Caco-2 (cell line): ENCODE data around the gene DIO3. TPM values are rescaled to one million over a fixed set of nuclear protein-coding genes. Genes with fewer than 3 reads are reported as not detected.

Source experiments
- BruUV-seq: library from RNA; stranded (reverse); fragments of 400-500 nt; replicated peaks from 2 replicates; lab custom pipeline; 2021; lab: Mats Ljungman, UMichigan
- CTCF ChIA-PET: fragments of 300-600 bp; sonication (Branson Sonifier 250); formaldehyde crosslinking; loops from one replicate; lab custom pipeline; 2022; ENCODE audit warnings: antibody characterized with exemption; lab: Charles Lee
- POLR2A ChIA-PET: fragments of 300-600 bp; sonication (Branson Sonifier 250); formaldehyde crosslinking; loops from one replicate; lab custom pipeline; 2022; ENCODE audit warnings: antibody characterized with exemption; lab: Charles Lee
- DNase-seq, 2 experiments: peaks; one replicate each; pipeline versions ENCODE4 v3.0.0 to v3.0.0-alpha.2; 2020 to 2022
- H3K27me3 ChIP-seq: replicated peaks from 2 replicates; pipeline ENCODE4 v1.6.0; 2011; ENCODE audit warnings: low read length; ENCODE audit not compliant: control insufficient read depth, insufficient read depth
- H3K36me3 ChIP-seq: 2 replicates; pipeline ENCODE4 v1.5.1; 2011; ENCODE audit warnings: low read length; ENCODE audit not compliant: control insufficient read depth, insufficient read depth
- H3K4me1 ChIP-seq: fragments of 250-450 bp; sonication (Bioruptor Pico); 2 replicates; pipeline ENCODE4 v1.5.1; 2020; ENCODE audit warnings: mild to moderate bottlenecking
- H3K4me3 ChIP-seq: 2 replicates; pipeline ENCODE4 v1.5.1; 2011; ENCODE audit warnings: low read depth, mild to moderate bottlenecking, control low read depth, low read length
- H3K9me3 ChIP-seq: fragments of 250-450 bp; sonication (Bioruptor Pico); 2 replicates; pipeline ENCODE4 v1.5.1; 2020; ENCODE audit warnings: mild to moderate bottlenecking, moderate library complexity
- H3K27ac Mint-ChIP-seq: one replicate; pipeline ENCODE4 v1.8.0; 2022; ENCODE audit warnings: mixed read lengths; ENCODE audit not compliant: unreplicated experiment
- H3K27me3 Mint-ChIP-seq: one replicate; pipeline ENCODE4 v1.8.0; 2022; ENCODE audit warnings: mixed read lengths; ENCODE audit not compliant: insufficient read depth, unreplicated experiment
- H3K36me3 Mint-ChIP-seq: one replicate; pipeline ENCODE4 v1.8.0; 2022; ENCODE audit warnings: mild to moderate bottlenecking, mixed read lengths; ENCODE audit not compliant: insufficient read depth, unreplicated experiment
- H3K4me1 Mint-ChIP-seq: one replicate; pipeline ENCODE4 v1.8.0; 2022; ENCODE audit warnings: low read depth, mixed read lengths; ENCODE audit not compliant: unreplicated experiment
- H3K4me3 Mint-ChIP-seq: one replicate; pipeline ENCODE4 v1.8.0; 2022; ENCODE audit warnings: mild to moderate bottlenecking, moderate library complexity, mixed read lengths; ENCODE audit not compliant: unreplicated experiment
- H3K9me3 Mint-ChIP-seq: one replicate; pipeline ENCODE4 v1.8.0; 2022; ENCODE audit warnings: mixed read lengths; ENCODE audit not compliant: unreplicated experiment
- CTCF ChIP-seq, 2 experiments: fragments of 200-600 bp in 1 of 2; IDR thresholded peaks; 1 replicate in 1 of 2; 2 replicates in 1 of 2; pipeline versions ENCODE4 v1.5.1 to v1.8.0; 2011 to 2022; ENCODE audit warnings: antibody characterized with exemption in 1 of 2, control low read depth in 1 of 2, inconsistent platforms in 1 of 2, low read depth in 1 of 2, low read length in 1 of 2, mild to moderate bottlenecking in 1 of 2, moderate library complexity in 1 of 2; ENCODE audit not compliant: insufficient read depth in 1 of 2, severe bottlenecking in 1 of 2, unreplicated experiment in 1 of 2
- intact Hi-C: fragments of 100-400 bp; cut with micrococcal nuclease; formaldehyde crosslinking; loops from one replicate; pipeline ENCODE4 v1.10.0; 2022; ENCODE audit not compliant: unreplicated experiment
- total RNA-seq: library from RNA; stranded (reverse); gene quantifications from 2 replicates; pipeline ENCODE4 v1.2.3, GENCODE V29; 2022

DIO3 gene
- total RNA-seq, 1 experiment from 2014 or later: 0.41 TPM

GRCh38 chr14:101603096-101603495 lies 41.8 kb downstream of the DIO3 start:
- no peaks in the 10 kb centered on the region for H3K4me1 Mint-ChIP-seq
- POLR2A ChIA-PET: interaction anchor here (0.6 kb wide), 1 partner anchor 19 kb away, joined by 4 read pairs; no protein-coding TSS in a partner anchor

GRCh38 chr14:101604228-101604934 lies 43.1 kb downstream of the DIO3 start:
- intact Hi-C loops: no loop called here
- Mint-ChIP-seq H3K9me3 (no peaks in the 10 kb centered on the region), H3K4me1 (no peaks in the 10 kb centered on the region), H3K27me3 (peaks cover 21% of the 10 kb centered on the region), H3K36me3 (no peaks in the 10 kb centered on the region), H3K27ac (no peak overlapping the region), H3K4me3 (no peak overlapping the region)
- Histone ChIP-seq H3K9me3 (no peaks in the 10 kb centered on the region), H3K27me3 (no peaks in the 10 kb centered on the region), H3K36me3 (no peaks in the 10 kb centered on the region), H3K4me1 (no peaks in the 10 kb centered on the region), H3K4me3 (no peak overlapping the region)
- ChIA-PET CTCF (interaction anchor here (0.7 kb wide), 1 partner anchor 29 kb away, joined by 6 read pairs; no protein-coding TSS in a partner anchor), POLR2A (no interaction called here)
- no peak for TF ChIP-seq CTCF (IDR thresholded peaks at IDR 0.05; ENCODE audit: insufficient read depth in 1 of 2, low read depth in 1 of 2, low read length in 1 of 2, severe bottlenecking in 1 of 2, unreplicated experiment in 1 of 2)
- no TSS peak for BruUV-seq
- no peak for DNase-seq

More at GRCh38 chr14:101603096-101603495, 41.8 kb downstream of the DIO3 start:
- CTCF ChIA-PET: no interaction called here
- intact Hi-C loops: no loop called here
- no peaks in the 10 kb centered on the region for H3K36me3 Mint-ChIP-seq
- no peak overlapping the region for H3K27ac Mint-ChIP-seq
- H3K4me3 Mint-ChIP-seq: no peak overlapping the region
- no peak overlapping the region for H3K4me3 ChIP-seq
- peaks cover 10% of the 10 kb centered on the region for H3K27me3 Mint-ChIP-seq
- no peaks in the 10 kb centered on the region for H3K36me3 ChIP-seq
- TF ChIP-seq CTCF (IDR thresholded peaks at IDR 0.05; ENCODE audit: insufficient read depth in 1 of 2, low read depth in 1 of 2, low read length in 1 of 2, severe bottlenecking in 1 of 2, unreplicated experiment in 1 of 2): no peak
- no peaks in the 10 kb centered on the region for H3K27me3 ChIP-seq
- no peaks in the 10 kb centered on the region for H3K9me3 ChIP-seq
- DNase-seq: no peak
- H3K4me1 ChIP-seq: no peaks in the 10 kb centered on the region
- BruUV-seq: no TSS peak
- H3K9me3 Mint-ChIP-seq: peaks cover 3% of the 10 kb centered on the region

GRCh38 chr14:101604935-101605780 lies 43.9 kb downstream of the DIO3 start:
- CTCF ChIA-PET: no interaction called here
- intact Hi-C loops: no loop called here
- Mint-ChIP-seq H3K4me1 (no peaks in the 10 kb centered on the region), H3K36me3 (no peaks in the 10 kb centered on the region), H3K9me3 (no peaks in the 10 kb centered on the region), H3K27me3 (peaks cover 23% of the 10 kb centered on the region), H3K4me3 (no peak overlapping the region), H3K27ac (peak overlapping the region; percentile 5)
- POLR2A ChIA-PET: no interaction called here
- no peak for DNase-seq
- BruUV-seq: no TSS peak
- H3K27me3 ChIP-seq: no peaks in the 10 kb centered on the region
- TF ChIP-seq CTCF (IDR thresholded peaks at IDR 0.05; ENCODE audit: insufficient read depth in 1 of 2, low read depth in 1 of 2, low read length in 1 of 2, severe bottlenecking in 1 of 2, unreplicated experiment in 1 of 2): no peak
- H3K36me3 ChIP-seq: no peaks in the 10 kb centered on the region
- H3K9me3 ChIP-seq: no peaks in the 10 kb centered on the region
- no peaks in the 10 kb centered on the region for H3K4me1 ChIP-seq
- H3K4me3 ChIP-seq: no peak overlapping the region
